MCF 10A (cell line): Measurements from ENCODE around the gene FLVCR1. TPM values are rescaled to one million over a fixed set of nuclear protein-coding genes. Genes with fewer than 3 reads are reported as not detected.
"Not testable (repeated sequence)": the region's sequence is repeated elsewhere in the genome, so short reads cannot be mapped to it uniquely, and the experiment has no call there.

Experiments
- BruUV-seq: library from RNA; stranded (reverse); fragments of 400-500 nt; replicated peaks from 2 replicates; lab custom pipeline; 2021; lab: Mats Ljungman, UMichigan
- CTCF ChIA-PET: fragments of 300-600 bp; sonication (Branson Sonifier 250); formaldehyde crosslinking; extraction: SDS; loops from one replicate; lab custom pipeline; 2021; ENCODE audit warnings: antibody characterized with exemption, inconsistent platforms; lab: Yijun Ruan, JAX
- POLR2A ChIA-PET: fragments of 300-600, 350-650 bp; sonication (Branson Sonifier 250); formaldehyde crosslinking; extraction: SDS; loops from one replicate; lab custom pipeline; 2020; ENCODE audit warnings: antibody characterized with exemption, inconsistent platforms; lab: Yijun Ruan, JAX
- DNase-seq: peaks from one replicate; pipeline ENCODE4 v3.0.0-alpha.2; 2018; ENCODE audit not compliant: unreplicated experiment
- H3K27ac Mint-ChIP-seq: one replicate; pipeline ENCODE4 v1.8.0; 2022; ENCODE audit warnings: mild to moderate bottlenecking, low read depth, mixed read lengths; ENCODE audit not compliant: unreplicated experiment
- H3K27me3 Mint-ChIP-seq: one replicate; pipeline ENCODE4 v1.8.0; 2022; ENCODE audit warnings: mixed read lengths; ENCODE audit not compliant: insufficient read depth, unreplicated experiment
- H3K36me3 Mint-ChIP-seq: one replicate; pipeline ENCODE4 v1.8.0; 2022; ENCODE audit warnings: mild to moderate bottlenecking, moderate library complexity, mixed read lengths; ENCODE audit not compliant: insufficient read depth, unreplicated experiment
- H3K4me1 Mint-ChIP-seq: one replicate; pipeline ENCODE4 v1.8.0; 2022; ENCODE audit warnings: mixed read lengths; ENCODE audit not compliant: insufficient read depth, unreplicated experiment
- H3K4me3 Mint-ChIP-seq: one replicate; pipeline ENCODE4 v1.8.0; 2022; ENCODE audit warnings: mild to moderate bottlenecking, moderate library complexity, mixed read lengths; ENCODE audit not compliant: unreplicated experiment
- H3K9me3 Mint-ChIP-seq: one replicate; pipeline ENCODE4 v1.8.0; 2022; ENCODE audit warnings: mixed read lengths; ENCODE audit not compliant: unreplicated experiment
- intact Hi-C: fragments of 100-400 bp; cut with micrococcal nuclease; formaldehyde crosslinking; loops from 2 replicates; pipeline ENCODE4 v1.14.1; 2022
- total RNA-seq: library from RNA; stranded (reverse); gene quantifications from 2 replicates; pipeline ENCODE4 v1.2.3, GENCODE V29; 2022
- TF ChIP-seq, protein P1 (sequence below): fragments of 200-600 bp; IDR thresholded peaks from one replicate; pipeline ENCODE4 v1.8.0; 2022; ENCODE audit warnings: antibody characterized with exemption, mild to moderate bottlenecking; ENCODE audit not compliant: unreplicated experiment

The FLVCR1 gene
- total RNA-seq, 1 experiment from 2014 or later: 16.5 TPM

DNA sequence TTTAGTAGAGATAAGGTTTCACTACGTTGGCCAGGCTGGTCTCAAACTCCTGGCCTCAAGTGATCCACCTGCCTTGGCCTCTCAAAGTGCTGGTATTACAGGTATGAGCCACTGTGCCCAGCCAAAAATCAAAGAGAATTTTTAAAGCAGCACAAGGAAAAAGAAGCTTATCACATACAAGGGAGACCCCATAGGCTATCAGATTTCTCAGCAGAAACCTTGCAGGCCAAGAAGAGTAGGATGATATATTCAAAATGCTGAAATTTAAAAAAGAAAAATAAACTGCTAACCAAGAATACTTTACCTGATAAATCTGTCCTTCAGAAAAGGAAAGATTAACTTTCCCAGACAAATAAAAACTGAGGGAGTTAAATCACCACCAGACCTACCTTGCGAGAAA, 43.2 kb downstream of the FLVCR1 start:
- BruUV-seq: no TSS peak
- TF ChIP-seq, protein P1, sequence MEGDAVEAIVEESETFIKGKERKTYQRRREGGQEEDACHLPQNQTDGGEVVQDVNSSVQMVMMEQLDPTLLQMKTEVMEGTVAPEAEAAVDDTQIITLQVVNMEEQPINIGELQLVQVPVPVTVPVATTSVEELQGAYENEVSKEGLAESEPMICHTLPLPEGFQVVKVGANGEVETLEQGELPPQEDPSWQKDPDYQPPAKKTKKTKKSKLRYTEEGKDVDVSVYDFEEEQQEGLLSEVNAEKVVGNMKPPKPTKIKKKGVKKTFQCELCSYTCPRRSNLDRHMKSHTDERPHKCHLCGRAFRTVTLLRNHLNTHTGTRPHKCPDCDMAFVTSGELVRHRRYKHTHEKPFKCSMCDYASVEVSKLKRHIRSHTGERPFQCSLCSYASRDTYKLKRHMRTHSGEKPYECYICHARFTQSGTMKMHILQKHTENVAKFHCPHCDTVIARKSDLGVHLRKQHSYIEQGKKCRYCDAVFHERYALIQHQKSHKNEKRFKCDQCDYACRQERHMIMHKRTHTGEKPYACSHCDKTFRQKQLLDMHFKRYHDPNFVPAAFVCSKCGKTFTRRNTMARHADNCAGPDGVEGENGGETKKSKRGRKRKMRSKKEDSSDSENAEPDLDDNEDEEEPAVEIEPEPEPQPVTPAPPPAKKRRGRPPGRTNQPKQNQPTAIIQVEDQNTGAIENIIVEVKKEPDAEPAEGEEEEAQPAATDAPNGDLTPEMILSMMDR: no peak
- Mint-ChIP-seq H3K27ac (no peak overlapping the region), H3K9me3 (peaks cover 40% of the 10 kb centered on the region), H3K36me3 (peaks cover 46% of the 10 kb centered on the region), H3K4me1 (no peaks in the 10 kb centered on the region), H3K27me3 (no peaks in the 10 kb centered on the region), H3K4me3 (no peak overlapping the region)
- ChIA-PET POLR2A (interaction anchor here (2.5 kb wide), 1 partner anchor 43 kb away, joined by 9 read pairs; the partner anchor contains the start of gene FLVCR1), CTCF (interaction anchor here (0.6 to 1.5 kb wide), 5 partner anchors 21 to 131 kb away, joined by 3 to 5 read pairs (median 4); no protein-coding TSS in a partner anchor)
- intact Hi-C loops: no loop called here
- no peak for DNase-seq

DNA sequence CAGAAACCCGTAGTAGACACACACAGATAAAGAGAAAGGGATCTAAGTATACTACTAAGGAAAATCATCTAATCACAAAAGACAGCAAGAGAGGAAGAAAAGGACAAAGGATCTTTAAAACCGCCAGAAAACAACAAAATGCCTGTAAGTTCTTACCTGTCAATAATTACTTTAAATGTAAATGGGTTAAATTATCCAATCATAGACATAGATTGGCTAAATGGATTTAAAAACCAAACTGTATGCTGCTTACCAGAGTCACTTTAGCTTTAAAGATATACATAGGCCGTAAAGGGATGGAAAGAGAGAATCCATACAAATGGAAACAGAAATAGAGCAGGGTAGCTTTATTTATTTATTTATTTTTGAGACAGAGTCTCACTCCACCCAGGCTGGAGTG, 44.0 kb downstream of the FLVCR1 start:
- H3K4me1 Mint-ChIP-seq: no peaks in the 10 kb centered on the region
- no peak overlapping the region for H3K4me3 Mint-ChIP-seq
- no TSS peak for BruUV-seq
- intact Hi-C loops: no loop called here
- ChIA-PET CTCF (interaction anchor here (0.6 to 1.5 kb wide), 5 partner anchors 19 to 1094 kb away, joined by 3 to 5 read pairs (median 4); no protein-coding TSS in a partner anchor), POLR2A (interaction anchor here (2.5 kb wide), 1 partner anchor 44 kb away, joined by 9 read pairs; the partner anchor contains the start of gene FLVCR1)
- peaks cover 38% of the 10 kb centered on the region for H3K36me3 Mint-ChIP-seq
- peaks cover 40% of the 10 kb centered on the region for H3K9me3 Mint-ChIP-seq
- no peak overlapping the region for H3K27ac Mint-ChIP-seq
- TF ChIP-seq, protein P1: no peak
- no peak for DNase-seq
- no peaks in the 10 kb centered on the region for H3K27me3 Mint-ChIP-seq

DNA sequence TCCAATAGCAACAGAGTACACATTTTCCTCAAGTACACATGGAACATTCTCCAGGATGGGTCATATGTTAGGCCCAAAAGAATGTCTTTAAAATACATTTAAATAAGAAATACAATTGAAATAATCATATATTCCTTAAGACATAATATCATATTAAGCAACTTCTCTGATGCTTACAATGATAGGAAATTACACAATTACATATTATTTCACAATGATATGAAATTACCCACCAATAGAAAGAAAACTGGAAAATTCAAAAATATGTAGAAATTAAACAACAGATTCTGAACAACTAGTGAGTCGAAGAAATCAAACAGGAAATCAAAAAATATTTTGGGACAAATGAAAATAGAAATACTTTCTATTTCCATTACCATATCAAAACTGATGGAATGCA, 45.6 kb downstream of the FLVCR1 start:
- DNase-seq: no peak
- no peak overlapping the region for H3K27ac Mint-ChIP-seq
- H3K4me1 Mint-ChIP-seq: no peaks in the 10 kb centered on the region
- H3K4me3 Mint-ChIP-seq: no peak overlapping the region
- peaks cover 40% of the 10 kb centered on the region for H3K9me3 Mint-ChIP-seq
- no peaks in the 10 kb centered on the region for H3K27me3 Mint-ChIP-seq
- intact Hi-C loops: no loop called here
- ChIA-PET POLR2A (no interaction called here), CTCF (no interaction called here)
- TF ChIP-seq, protein P1: no peak
- BruUV-seq: no TSS peak
- peaks cover 22% of the 10 kb centered on the region for H3K36me3 Mint-ChIP-seq

DNA sequence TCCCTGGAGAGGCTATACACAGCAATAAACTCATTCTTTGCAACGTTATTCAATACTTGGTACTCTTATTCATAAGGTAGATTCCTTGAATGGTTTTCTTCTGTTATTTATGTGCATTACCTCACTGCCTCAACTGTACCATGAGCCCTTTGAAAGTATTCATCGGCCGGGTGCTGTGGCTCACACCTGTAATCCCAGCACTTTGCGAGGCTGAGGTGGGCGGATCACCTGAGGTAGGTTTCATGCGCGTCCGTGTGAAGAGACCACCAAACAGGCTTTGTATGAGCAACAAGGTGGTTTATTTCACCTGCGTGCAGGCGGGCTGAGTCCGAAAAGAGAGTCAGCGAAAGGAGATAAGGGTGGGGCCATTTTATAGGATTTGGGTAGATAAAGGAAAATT, 50.0 kb downstream of the FLVCR1 start:
- peaks cover 10% of the 10 kb centered on the region for H3K9me3 Mint-ChIP-seq
- H3K4me3 Mint-ChIP-seq, H3K27ac Mint-ChIP-seq, POLR2A ChIA-PET, H3K4me1 Mint-ChIP-seq, CTCF ChIA-PET, H3K27me3 Mint-ChIP-seq, BruUV-seq, DNase-seq, intact Hi-C loops, H3K36me3 Mint-ChIP-seq: not testable (repeated sequence)
